Non-pigmented ciliary epithelial cell (primary cell): ENCODE data around the gene ARL8A.
"Not testable (repeated sequence)": the region's sequence is repeated elsewhere in the genome, so short reads cannot be mapped to it uniquely, and the experiment has no call there.

ENCODE experiments used
- DNase-seq: peaks from one replicate; pipeline ENCODE4 v3.0.0-alpha.2; 2010; ENCODE audit warnings: low read depth

ARL8A gene

GRCh38 chr1:202112859-202113689 is 31.5 kb downstream of the ARL8A start:
- no peak for DNase-seq

GRCh38 chr1:202111589-202111988 is 32.9 kb downstream of the ARL8A start:
- not testable (repeated sequence) for DNase-seq

GRCh38 chr1:202110977-202111376 is 33.6 kb downstream of the ARL8A start:
- no peak for DNase-seq

- DNase-seq: no peak
Measured at GRCh38 chr1:202107801-202108731, 36.5 kb downstream of the ARL8A start.

- DNase-seq: no peak
Measured at GRCh38 chr1:202107321-202107761, 37.2 kb downstream of the ARL8A start.

- no peak for DNase-seq
Measured at GRCh38 chr1:202106340-202107254, 37.9 kb downstream of the ARL8A start.

GRCh38 chr1:202105571-202106339 is 38.8 kb downstream of the ARL8A start:
- DNase-seq: no peak

GRCh38 chr1:202104073-202104472 is 40.5 kb downstream of the ARL8A start:
- DNase-seq: no peak

- no peak for DNase-seq
Measured at GRCh38 chr1:202101184-202101583, 43.4 kb downstream of the ARL8A start.

- DNase-seq: no peak
Measured at GRCh38 chr1:202093858-202094257, 50.7 kb downstream of the ARL8A start.

GRCh38 chr1:202090994-202091393 is 53.5 kb downstream of the ARL8A start:
- no peak for DNase-seq

GRCh38 chr1:202088206-202088605 is 56.3 kb downstream of the ARL8A start:
- DNase-seq: no peak

GRCh38 chr1:202086579-202087350 is 57.8 kb downstream of the ARL8A start:
- DNase-seq: no peak

GRCh38 chr1:202085682-202086373 is 58.7 kb downstream of the ARL8A start:
- no peak for DNase-seq

GRCh38 chr1:202084791-202085681 is 59.5 kb downstream of the ARL8A start:
- DNase-seq: no peak
